ENCODE data around the gene GCN1. TPM values are rescaled to one million over a fixed set of nuclear protein-coding genes. Genes with fewer than 3 reads are reported as not detected.
"Not testable (repeated sequence)": the region's sequence is repeated elsewhere in the genome, so short reads cannot be mapped to it uniquely, and the experiment has no call there.

Gene GCN1
- total RNA-seq, 2 experiments from 2014 or later, result 126 to 151 TPM

DNA sequence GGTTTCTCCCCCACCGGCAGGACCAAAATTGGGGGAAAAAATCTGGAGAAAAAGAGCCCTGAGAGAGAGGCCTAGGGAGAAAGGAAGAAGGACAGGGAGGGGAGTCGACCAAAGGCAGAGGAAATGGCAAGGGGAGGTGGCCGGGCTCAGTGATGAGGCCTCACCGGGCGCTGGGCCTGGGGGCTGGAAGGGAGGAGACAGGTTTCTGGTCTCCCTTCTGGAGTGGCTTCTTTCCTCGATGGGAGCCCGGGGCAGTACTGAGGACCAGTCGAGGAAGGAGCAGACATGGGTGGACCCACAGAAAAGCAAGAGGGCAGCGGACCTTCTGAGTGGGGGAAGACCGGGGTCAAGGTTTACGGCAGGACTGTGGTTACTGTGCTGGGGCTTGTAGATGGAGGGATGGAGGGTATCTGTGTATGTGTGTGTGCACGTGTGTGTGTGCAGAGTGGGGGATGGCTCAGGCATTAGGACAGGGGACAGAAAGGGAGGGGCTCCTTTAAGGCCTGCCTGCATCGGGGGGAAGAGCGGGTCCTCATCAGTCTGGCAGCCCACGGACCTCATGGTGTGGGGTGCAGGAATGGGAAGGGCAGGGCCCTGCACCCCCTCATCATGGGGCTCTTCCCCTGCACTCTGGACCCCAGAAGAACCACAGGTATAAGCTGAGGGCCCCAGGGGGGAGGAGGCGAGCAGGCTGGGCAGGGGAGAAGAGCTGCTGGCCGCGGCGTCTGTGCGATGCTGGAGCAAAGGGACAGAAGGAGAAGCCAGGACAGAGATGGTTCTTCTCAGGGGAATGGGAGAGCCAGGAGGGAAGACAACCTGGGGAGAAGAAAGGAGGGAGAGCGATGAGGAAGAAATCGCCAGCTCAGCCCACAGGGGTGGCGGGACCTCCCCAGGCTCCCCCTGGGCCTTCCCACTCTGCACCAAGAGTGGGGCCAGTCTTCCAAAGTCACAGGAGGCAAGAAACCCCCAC lies 21.5 kb upstream of the GCN1 start:
- H3K9me3 Mint-ChIP-seq (ENCODE audit: low read depth), result no peaks in the 10 kb centered on the region
- DNase-seq (no peak), ATAC-seq (no peak)
- H3K27me3 Mint-ChIP-seq, result no peaks in the 10 kb centered on the region
- no peak overlapping the region for H3K4me3 Mint-ChIP-seq
- CTCF ChIA-PET, result interaction anchor here (1.2 to 1.6 kb wide), 2 partner anchors 15 to 49 kb away, joined by 4 read pairs; partner anchors contain the start of genes PXN and RPLP0
- no peaks in the 10 kb centered on the region for H3K4me1 Mint-ChIP-seq
- no peak overlapping the region for H3K27ac Mint-ChIP-seq
- peaks cover 18% of the 10 kb centered on the region for H3K36me3 Mint-ChIP-seq

DNA sequence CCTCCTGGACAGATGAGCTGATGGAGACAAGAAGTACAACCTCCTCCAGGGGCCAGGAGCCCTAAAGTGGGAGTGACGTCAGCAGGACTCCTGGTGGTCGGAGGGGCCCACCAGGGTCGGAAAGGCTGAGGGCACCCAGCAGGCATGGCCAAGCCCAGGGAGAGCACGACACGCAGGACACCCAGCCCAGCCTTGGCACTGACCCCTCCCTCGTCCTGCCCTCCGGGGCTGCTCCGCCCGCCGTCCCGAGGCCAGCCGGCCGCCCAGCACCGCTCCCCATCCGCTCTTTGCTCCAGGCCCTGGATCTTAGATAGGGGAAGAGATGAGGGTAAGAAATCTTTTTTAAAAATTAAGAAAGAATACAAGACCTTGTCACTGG lies 20.8 kb upstream of the GCN1 start:
- H3K27ac Mint-ChIP-seq, result no peak overlapping the region
- H3K4me1 Mint-ChIP-seq, result no peaks in the 10 kb centered on the region
- no peak for ATAC-seq
- no peaks in the 10 kb centered on the region for H3K27me3 Mint-ChIP-seq
- no peak for DNase-seq
- peaks cover 16% of the 10 kb centered on the region for H3K36me3 Mint-ChIP-seq
- no peak overlapping the region for H3K4me3 Mint-ChIP-seq
- CTCF ChIA-PET, result no interaction called here
- H3K9me3 Mint-ChIP-seq (ENCODE audit: low read depth), result no peaks in the 10 kb centered on the region

DNA sequence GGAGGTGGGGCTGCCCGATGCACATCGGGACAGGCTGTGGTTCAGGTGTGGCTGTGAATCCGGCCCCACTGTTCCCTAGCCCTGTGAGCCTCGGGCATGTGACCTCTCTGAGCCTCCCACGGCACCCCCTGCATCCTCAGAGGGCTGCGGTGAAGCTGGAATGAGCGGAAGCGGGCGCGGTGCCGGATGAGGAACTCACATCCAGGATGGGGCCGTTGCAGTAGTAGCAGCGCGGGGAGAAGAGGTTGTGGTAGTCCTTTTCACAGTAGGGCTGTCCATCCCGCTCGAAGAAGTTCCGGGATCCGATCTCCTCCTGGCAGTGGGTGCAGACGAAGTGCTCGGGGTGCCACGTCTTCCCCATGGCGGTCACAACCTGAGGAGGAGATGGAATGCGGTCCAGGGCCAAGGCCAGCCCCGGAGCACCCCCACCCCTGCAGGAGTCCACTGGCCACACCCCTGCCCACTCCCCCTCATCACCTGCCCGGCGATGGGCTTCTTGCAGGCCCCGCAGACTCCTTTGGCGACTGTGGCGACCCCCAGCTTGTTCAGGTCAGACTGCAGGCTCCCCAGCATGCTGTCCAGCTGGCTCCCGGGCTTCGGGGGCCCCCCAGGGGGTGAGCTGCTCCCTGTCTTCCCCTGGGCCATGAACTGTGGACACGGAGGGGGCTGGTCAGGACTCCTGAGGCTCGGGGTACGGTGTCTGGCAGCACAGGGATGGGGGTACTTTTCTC lies 20.3 kb upstream of the GCN1 start:
- Mint-ChIP-seq H3K9me3 (ENCODE audit: low read depth) (no peaks in the 10 kb centered on the region), H3K36me3 (peaks cover 17% of the 10 kb centered on the region), H3K4me3 (no peak overlapping the region), H3K27me3 (no peaks in the 10 kb centered on the region), H3K4me1 (no peaks in the 10 kb centered on the region), H3K27ac (no peak overlapping the region)
- CTCF ChIA-PET, result no interaction called here
- ATAC-seq (no peak), DNase-seq (no peak)

DNA sequence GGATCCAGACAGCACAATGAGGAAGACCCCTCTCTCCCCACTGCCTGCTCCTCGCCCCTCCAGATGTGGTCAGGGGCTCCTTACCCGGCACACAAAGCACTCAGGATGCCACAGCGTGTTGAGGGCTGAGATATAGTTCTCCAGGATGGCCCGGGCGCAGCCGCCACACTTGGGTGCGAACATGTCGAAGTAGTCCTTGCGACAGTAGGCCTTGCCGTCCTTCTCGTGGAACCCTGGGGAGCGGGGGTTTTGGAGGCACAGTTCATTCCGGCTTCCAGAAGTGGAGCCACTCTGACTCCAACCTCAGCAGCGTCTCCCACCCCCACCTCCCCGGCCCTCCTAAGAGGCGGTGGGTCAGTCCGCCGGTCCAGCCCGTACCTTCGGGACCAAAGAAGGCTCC lies 19.2 kb upstream of the GCN1 start:
- H3K9me3 Mint-ChIP-seq (ENCODE audit: low read depth), result no peaks in the 10 kb centered on the region
- ATAC-seq (no peak), DNase-seq (no peak)
- peaks cover 14% of the 10 kb centered on the region for H3K36me3 Mint-ChIP-seq
- H3K4me1 Mint-ChIP-seq, result no peaks in the 10 kb centered on the region
- CTCF ChIA-PET, result no interaction called here
- no peak overlapping the region for H3K4me3 Mint-ChIP-seq
- no peaks in the 10 kb centered on the region for H3K27me3 Mint-ChIP-seq
- no peak overlapping the region for H3K27ac Mint-ChIP-seq

DNA sequence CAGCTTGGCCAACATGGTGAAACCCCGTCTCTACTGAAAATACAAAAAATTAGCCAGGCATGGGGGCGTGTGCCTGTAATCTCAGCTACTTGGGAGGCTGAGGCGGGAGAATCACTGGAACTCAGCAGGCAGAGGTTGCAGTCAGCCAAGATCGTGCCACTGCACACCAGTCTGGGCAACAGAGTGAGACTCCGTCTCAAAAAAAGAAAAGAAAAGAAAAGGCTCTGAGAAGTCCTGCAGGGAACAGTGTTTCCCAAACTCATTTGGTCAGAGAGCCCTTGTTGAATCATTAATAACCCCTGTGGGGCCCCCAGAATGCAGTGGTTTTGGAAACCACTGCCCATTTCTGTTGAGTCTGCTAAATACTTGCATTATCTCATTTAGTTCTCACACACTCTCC lies 18.7 kb upstream of the GCN1 start:
- H3K9me3 Mint-ChIP-seq (ENCODE audit: low read depth); H3K27me3 Mint-ChIP-seq; ATAC-seq; CTCF ChIA-PET; H3K4me1 Mint-ChIP-seq; DNase-seq; H3K4me3 Mint-ChIP-seq; H3K27ac Mint-ChIP-seq: not testable (repeated sequence)
- H3K36me3 Mint-ChIP-seq, result peaks cover 12% of the 10 kb centered on the region

DNA sequence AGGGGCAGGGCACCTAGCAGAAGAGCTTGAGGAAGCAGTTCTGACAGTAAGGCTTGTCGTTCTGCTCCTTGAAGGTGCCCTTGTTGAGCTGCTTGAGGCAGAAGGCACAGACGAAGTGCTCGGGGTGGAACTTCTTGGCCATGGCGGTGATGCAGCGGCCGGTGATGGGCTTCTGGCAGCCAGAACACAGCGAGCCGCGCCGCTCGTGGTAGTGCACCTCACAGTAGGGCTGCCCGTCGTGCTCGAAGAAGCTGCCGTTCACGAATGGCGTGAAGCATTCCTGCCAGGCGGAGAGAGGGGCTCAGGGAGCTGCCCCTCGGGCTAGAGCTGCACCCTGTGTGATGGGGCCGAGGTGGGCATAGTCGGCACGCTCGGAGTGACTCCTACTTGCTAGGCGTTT lies 17.8 kb upstream of the GCN1 start:
- no peak for DNase-seq
- no peak for ATAC-seq
- no peak overlapping the region for H3K27ac Mint-ChIP-seq
- no peaks in the 10 kb centered on the region for H3K9me3 Mint-ChIP-seq (ENCODE audit: low read depth)
- no peaks in the 10 kb centered on the region for H3K4me1 Mint-ChIP-seq
- no peaks in the 10 kb centered on the region for H3K27me3 Mint-ChIP-seq
- CTCF ChIA-PET, result interaction anchor here (1.1 kb wide), 1 partner anchor 16 kb away, joined by 4 read pairs; no protein-coding TSS in a partner anchor
- peaks cover 15% of the 10 kb centered on the region for H3K36me3 Mint-ChIP-seq
- no peak overlapping the region for H3K4me3 Mint-ChIP-seq

DNA sequence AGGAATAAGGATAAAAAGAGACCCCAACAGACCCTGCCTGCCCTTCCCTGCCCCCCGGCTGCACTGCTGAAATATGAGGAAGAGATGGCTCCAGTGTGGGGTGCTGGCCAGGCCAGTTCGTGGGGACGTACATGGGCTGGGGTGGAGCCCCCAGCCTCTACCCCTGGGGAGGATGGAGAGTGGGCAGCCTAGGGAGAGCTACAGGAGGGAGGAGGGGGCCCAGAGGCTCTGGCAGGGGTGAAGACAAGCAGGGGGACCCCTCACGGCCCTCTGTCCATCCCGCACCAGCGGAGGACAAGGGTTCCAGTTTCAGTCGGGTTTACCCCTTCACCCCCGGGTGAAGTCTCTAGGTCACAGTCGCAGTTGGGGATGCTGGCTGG lies 17.4 kb upstream of the GCN1 start:
- Mint-ChIP-seq H3K36me3 (peaks cover 17% of the 10 kb centered on the region), H3K27ac (no peak overlapping the region), H3K9me3 (ENCODE audit: low read depth) (no peaks in the 10 kb centered on the region), H3K4me1 (no peaks in the 10 kb centered on the region), H3K27me3 (no peaks in the 10 kb centered on the region), H3K4me3 (no peak overlapping the region)
- ATAC-seq, result no peak
- no peak for DNase-seq
- CTCF ChIA-PET, result interaction anchor here (1.1 kb wide), 1 partner anchor 16 kb away, joined by 4 read pairs; no protein-coding TSS in a partner anchor

DNA sequence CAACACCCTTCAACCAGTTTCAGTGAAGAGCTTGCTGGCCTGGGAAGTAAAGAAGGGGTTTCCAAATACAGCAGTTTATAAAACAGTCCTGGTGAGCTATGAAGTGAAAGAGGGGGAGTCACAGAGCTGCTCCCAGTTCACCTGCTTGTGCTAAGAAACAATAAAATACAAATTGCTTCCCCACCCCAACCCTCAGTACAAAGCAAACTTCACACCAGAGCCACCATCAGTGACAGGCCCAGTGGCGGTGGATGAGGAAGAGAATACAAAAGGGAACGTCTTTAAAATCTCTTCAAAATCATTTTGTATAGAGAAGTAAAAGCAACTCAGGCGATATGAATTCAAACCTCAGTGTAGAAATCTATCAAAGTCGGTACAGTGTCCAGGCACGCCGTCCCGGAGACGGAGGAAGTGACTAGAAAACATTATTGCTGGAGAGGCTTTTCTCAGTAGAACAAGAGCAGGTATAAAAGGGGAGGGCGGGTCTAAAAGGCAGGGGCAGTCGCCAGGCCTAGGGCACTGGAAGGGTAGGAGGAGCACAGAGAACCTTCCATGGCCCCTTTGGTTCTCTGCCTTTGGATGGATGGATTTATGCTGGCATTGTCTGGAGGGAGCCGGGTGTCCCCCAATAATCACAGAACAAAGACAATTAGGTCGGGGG lies 16.9 kb upstream of the GCN1 start:
- Mint-ChIP-seq H3K9me3 (ENCODE audit: low read depth) (no peaks in the 10 kb centered on the region), H3K4me3 (no peak overlapping the region), H3K36me3 (peaks cover 18% of the 10 kb centered on the region), H3K27ac (peak overlapping the region; percentile 3), H3K27me3 (no peaks in the 10 kb centered on the region), H3K4me1 (no peaks in the 10 kb centered on the region)
- DNase-seq (no peak), ATAC-seq (no peak)
- CTCF ChIA-PET, result interaction anchor here (0.8 to 1.8 kb wide), 2 partner anchors 10 to 27 kb away, joined by 3 to 8 read pairs; partner anchors contain the start of gene RPLP0

DNA sequence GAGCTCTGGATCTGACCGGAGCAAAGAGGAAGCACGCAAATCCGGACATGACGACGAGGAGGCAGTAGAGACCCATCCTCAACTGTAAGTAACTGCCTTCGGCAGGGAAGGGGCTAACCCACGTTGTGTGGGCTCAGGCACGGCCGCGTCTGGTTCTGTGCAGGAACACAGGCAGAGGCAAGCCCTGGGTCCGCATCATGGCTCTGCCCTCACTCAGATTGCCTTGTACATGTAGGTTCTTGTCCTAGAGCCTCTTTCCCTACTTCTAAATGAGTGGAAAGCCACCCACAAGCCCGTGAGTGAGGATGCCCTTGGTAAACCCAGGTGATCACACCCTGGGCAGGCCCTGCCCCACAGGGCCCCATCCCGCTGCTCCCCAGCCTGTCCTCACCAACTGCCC lies 15.3 kb upstream of the GCN1 start:
- ATAC-seq (no peak), DNase-seq (no peak)
- CTCF ChIA-PET, result interaction anchor here (0.7 to 9.2 kb wide), 3 partner anchors 9 to 104 kb away, joined by 3 to 94 read pairs (median 8); partner anchors contain the start of gene RPLP0
- Mint-ChIP-seq H3K4me1 (no peaks in the 10 kb centered on the region), H3K4me3 (no peak overlapping the region), H3K27me3 (no peaks in the 10 kb centered on the region), H3K27ac (no peak overlapping the region), H3K36me3 (peaks cover 18% of the 10 kb centered on the region), H3K9me3 (ENCODE audit: low read depth) (no peaks in the 10 kb centered on the region)

DNA sequence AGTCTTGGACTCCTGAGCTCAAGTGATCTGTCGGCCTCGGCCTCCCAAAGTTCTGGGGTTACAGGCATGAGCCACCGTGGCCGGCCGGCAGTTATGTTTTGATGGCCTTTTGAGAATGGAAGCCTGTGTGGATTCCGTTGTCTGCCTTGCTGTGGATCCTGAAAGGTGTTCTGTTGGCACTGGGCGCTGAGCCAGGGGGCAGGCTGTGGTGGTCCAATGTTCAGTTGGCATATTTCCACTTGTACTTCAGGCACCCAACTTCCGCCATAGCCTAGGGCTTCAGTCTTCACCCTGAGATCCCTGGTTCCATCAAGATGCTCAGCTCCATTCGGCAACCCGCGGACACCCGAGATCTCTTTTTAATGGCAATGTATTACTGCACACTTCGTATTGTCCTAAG lies 12.7 kb upstream of the GCN1 start:
- H3K27me3 Mint-ChIP-seq, result no peaks in the 10 kb centered on the region

DNA sequence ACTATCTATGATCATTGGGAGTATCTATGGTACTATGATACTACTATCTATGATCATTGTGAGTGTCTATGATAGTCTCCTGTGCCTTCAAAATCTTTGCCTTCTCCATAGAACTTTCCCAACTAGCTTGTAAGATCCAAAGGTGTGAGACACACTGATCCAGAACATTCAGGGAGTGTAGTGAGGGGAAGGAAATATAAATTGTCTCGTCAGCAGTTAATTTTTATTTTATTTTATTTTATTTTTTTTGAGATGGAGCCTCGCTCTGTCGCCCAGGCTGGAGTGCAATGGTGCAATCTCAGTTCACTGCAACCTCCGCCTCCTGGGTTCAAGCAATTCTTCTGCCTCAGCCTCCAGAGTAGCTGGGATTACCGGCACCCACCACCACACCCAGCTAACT lies 12.3 kb upstream of the GCN1 start:
- H3K27me3 Mint-ChIP-seq; DNase-seq; H3K4me3 Mint-ChIP-seq; H3K9me3 Mint-ChIP-seq (ENCODE audit: low read depth); H3K27ac Mint-ChIP-seq; ATAC-seq; H3K4me1 Mint-ChIP-seq: not testable (repeated sequence)
- H3K36me3 Mint-ChIP-seq, result peaks cover 11% of the 10 kb centered on the region
- CTCF ChIA-PET, result interaction anchor here (9.2 kb wide), 1 partner anchor 19 kb away, joined by 94 read pairs; no protein-coding TSS in a partner anchor

More for the DNA sequence above, 12.7 kb upstream of the GCN1 start:
- CTCF ChIA-PET, result interaction anchor here (9.2 kb wide), 1 partner anchor 19 kb away, joined by 94 read pairs; no protein-coding TSS in a partner anchor
- peaks cover 5% of the 10 kb centered on the region for H3K4me1 Mint-ChIP-seq
- no peak overlapping the region for H3K4me3 Mint-ChIP-seq
- DNase-seq (no peak), ATAC-seq (no peak)
- H3K9me3 Mint-ChIP-seq (ENCODE audit: low read depth), result no peaks in the 10 kb centered on the region
- no peak overlapping the region for H3K27ac Mint-ChIP-seq
- peaks cover 14% of the 10 kb centered on the region for H3K36me3 Mint-ChIP-seq

DNA sequence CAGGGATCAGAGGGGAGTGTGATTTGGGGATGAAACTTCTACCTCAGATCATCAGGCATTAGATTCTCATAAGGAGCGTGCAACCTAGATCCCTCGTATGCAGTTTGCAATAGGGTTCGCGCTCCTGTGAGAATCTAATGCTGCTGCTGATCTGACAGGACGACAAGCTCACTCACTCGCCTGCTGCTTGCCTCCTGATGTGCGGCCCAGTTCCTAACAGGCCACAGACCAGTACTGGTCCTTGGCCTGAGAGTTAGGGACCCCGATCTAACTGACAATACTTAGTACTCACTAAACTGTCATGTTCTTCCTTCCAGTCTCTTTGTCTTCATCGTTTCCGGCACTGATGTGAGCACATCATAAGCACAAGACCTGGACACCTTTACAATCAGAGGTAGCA lies 11.7 kb upstream of the GCN1 start:
- Mint-ChIP-seq H3K36me3 (peaks cover 9% of the 10 kb centered on the region), H3K27me3 (no peaks in the 10 kb centered on the region), H3K4me3 (no peak overlapping the region), H3K27ac (no peak overlapping the region), H3K4me1 (peaks cover 8% of the 10 kb centered on the region), H3K9me3 (ENCODE audit: low read depth) (no peaks in the 10 kb centered on the region)
- ATAC-seq (no peak), DNase-seq (no peak)
- CTCF ChIA-PET, result interaction anchor here (9.2 kb wide), 1 partner anchor 20 kb away, joined by 94 read pairs; no protein-coding TSS in a partner anchor

DNA sequence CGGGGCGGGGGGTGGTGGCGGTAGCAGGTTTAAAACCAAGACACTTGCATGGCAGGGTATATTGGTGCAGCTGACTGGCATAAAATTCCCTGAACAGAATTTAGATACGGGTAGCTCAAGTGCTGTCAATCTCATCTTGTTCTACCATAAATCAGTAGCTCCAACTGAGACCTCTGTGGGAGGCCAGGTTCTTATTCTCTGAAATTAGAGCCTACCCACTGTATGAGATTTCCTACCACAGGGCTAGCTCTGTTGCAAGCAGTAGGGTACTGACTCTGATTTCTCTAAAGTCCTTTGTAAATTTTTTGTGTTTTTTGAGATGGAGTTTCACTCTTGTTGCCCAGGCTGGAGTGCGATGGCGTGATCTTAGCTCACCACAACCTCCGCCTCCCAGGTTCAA lies 9.7 kb upstream of the GCN1 start:
- Mint-ChIP-seq H3K4me3 (no peak overlapping the region), H3K27ac (no peak overlapping the region), H3K9me3 (ENCODE audit: low read depth) (no peaks in the 10 kb centered on the region), H3K36me3 (peaks cover 24% of the 10 kb centered on the region), H3K27me3 (no peaks in the 10 kb centered on the region), H3K4me1 (peaks cover 17% of the 10 kb centered on the region)
- no peak for DNase-seq
- CTCF ChIA-PET, result interaction anchor here (0.6 to 9.2 kb wide), 5 partner anchors 22 to 88 kb away, joined by 3 to 94 read pairs (median 5); partner anchors contain the start of genes PXN, RNU4-1 and RNU4-2
- ATAC-seq, result no peak
